Measurements from ENCODE around the gene ZBTB6. TPM values are rescaled to one million over a fixed set of nuclear protein-coding genes. Genes with fewer than 3 reads are reported as not detected.
"Not testable (repeated sequence)": the region's sequence is repeated elsewhere in the genome, so short reads cannot be mapped to it uniquely, and the experiment has no call there.

Gene ZBTB6
- total and polyA plus RNA-seq, 2 of the 8 experiments (the other 6 are each of a cell fraction or from before 2014, with no cell fraction given), result 2.0 to 10.0 TPM

GRCh38 chr9:122912671-122912963 lies 506 bp downstream of the ZBTB6 start (continued):
- no peak for TF ChIP-seq KDM1A (IDR thresholded peaks at IDR 0.05; ENCODE audit: borderline replicate concordance, low read length)

GRCh38 chr9:122906122-122906521 lies 7.0 kb downstream of the ZBTB6 start:
- not testable (repeated sequence) for H3K27me3 ChIP-seq (replicated peaks in 1 of 4; ENCODE audit: control insufficient read depth in 3 of 4, extremely low read depth in 1 of 4, insufficient read depth in 3 of 4, low read length in 3 of 4); H3K23ac ChIP-seq (ENCODE audit: insufficient read length); H3K36me3 ChIP-seq (ENCODE audit: control insufficient read depth in 2 of 4, insufficient read depth in 4 of 4, low read length in 3 of 4); H3K14ac ChIP-seq (ENCODE audit: insufficient read length); H4K8ac ChIP-seq (ENCODE audit: extremely low read depth, insufficient read depth, low read length); H2BK12ac ChIP-seq (ENCODE audit: low read depth, low read length); H2AK5ac ChIP-seq (ENCODE audit: low read depth, low read length); H2AFZ ChIP-seq (ENCODE audit: low read length); H3K18ac ChIP-seq (ENCODE audit: extremely low read depth, low read length); H2BK120ac ChIP-seq (replicated peaks; ENCODE audit: low read depth, low read length); H2BK20ac ChIP-seq (ENCODE audit: low read length); H2BK5ac ChIP-seq (ENCODE audit: low read depth, low read length); H3K4me3 ChIP-seq (ENCODE audit: extremely low read depth in 1 of 4, insufficient read depth in 2 of 4, low read depth in 3 of 4, low read length in 4 of 4); H3K56ac ChIP-seq (replicated peaks; ENCODE audit: insufficient read length, low read depth, low read length); H3K4me1 ChIP-seq (replicated peaks in 1 of 4; ENCODE audit: control insufficient read depth in 3 of 4, insufficient read depth in 4 of 4, low read length in 3 of 4); H2BK15ac ChIP-seq (ENCODE audit: low read length); H3K9me3 ChIP-seq (ENCODE audit: insufficient read depth in 2 of 2, low read depth in 1 of 2, low read length in 1 of 2); H3K79me1 ChIP-seq (ENCODE audit: low read depth, low read length); H4K20me1 ChIP-seq (replicated peaks in 1 of 2; ENCODE audit: control insufficient read depth in 1 of 2, insufficient read depth in 2 of 2, low read length in 2 of 2); DNase-seq (ENCODE audit: low read depth in 1 of 2, low spot score in 2 of 2); FAIRE-seq; H4K5ac ChIP-seq (ENCODE audit: insufficient read length, low read depth, low read length); H4K91ac ChIP-seq (replicated peaks; ENCODE audit: insufficient read length, low read length); H3K27ac ChIP-seq (ENCODE audit: low read depth, low read length); H3K23me2 ChIP-seq (ENCODE audit: low read depth, low read length); H3K4ac ChIP-seq (replicated peaks; ENCODE audit: insufficient read length, low read depth, low read length); H3K9ac ChIP-seq (replicated peaks in 1 of 4; ENCODE audit: extremely low read depth in 1 of 4, low read depth in 3 of 4, low read length in 3 of 4)
- Histone ChIP-seq H3K4me2 (ENCODE audit: insufficient read depth in 1 of 2, low read depth in 2 of 2, low read length in 2 of 2) (peak overlapping the region in 1 of 2 experiments; percentile 72; a peak in 1 of 4 replicates), H3K79me2 (ENCODE audit: control insufficient read depth in 1 of 2, insufficient read depth in 2 of 2, low read length in 2 of 2) (peaks cover 3 to 59% of the 10 kb centered on the region in 2 experiments; a peak in 3 of 4 replicates)
- POLR2A ChIA-PET (ENCODE audit: partially characterized antibody), result interaction anchor here (1.3 to 3.8 kb wide), 5 partner anchors 8 to 78 kb away, joined by 3 to 31 read pairs (median 5); partner anchors contain the start of genes PDCL, ZBTB26 and ZBTB6
- CTCF ChIA-PET (ENCODE audit: partially characterized antibody), result interaction anchor here (1.0 to 1.4 kb wide), 2 partner anchors 23 to 29 kb away, joined by 3 read pairs; no protein-coding TSS in a partner anchor
- WGBS, 2 experiments (ENCODE audit: extremely low coverage in 1 of 2, insufficient coverage in 1 of 2, insufficient read length in 1 of 2, insufficient replicate concordance in 2 of 2, low coverage in 1 of 2, low lambda C conversion rate in 2 of 2, missing lambda C conversion rate in 1 of 2), result 87% methylated on average over 16 of the region's 16 CpGs; no CpG with 5 or more reads in 1 of the 2 experiments

Measured in H1 (cell line).